Transverse colon (tissue), 4 donors: ENCODE measurements around the gene PIGX. TPM values are rescaled to one million over a fixed set of nuclear protein-coding genes. Genes with fewer than 3 reads are reported as not detected.

Experiments used
- DNase-seq: peaks from one replicate; pipeline ENCODE4 v3.0.0-alpha.2; 2019
- H3K27ac ChIP-seq, 4 donors: fragments of 200-600 bp; sonication (generic); 2 replicates each; pipeline ENCODE4 v1.5.1; 2016 to 2018; ENCODE audit warnings: inconsistent platforms in 4 of 4
- H3K27me3 ChIP-seq: fragments of 200-600 bp; sonication (generic); 2 replicates; pipeline ENCODE4 v1.5.1; 2017; ENCODE audit warnings: inconsistent platforms
- H3K36me3 ChIP-seq, 4 donors: fragments of 200-600 bp; sonication (generic); 2 replicates each; pipeline ENCODE4 v1.5.1; 2017 to 2019; ENCODE audit warnings: inconsistent platforms in 4 of 4
- H3K4me1 ChIP-seq, 4 donors: fragments of 200-600 bp; sonication (generic); 2 replicates each; pipeline ENCODE4 v1.5.1; 2017 to 2020; ENCODE audit warnings: inconsistent platforms in 4 of 4
- H3K4me3 ChIP-seq, 4 donors: fragments of 200-600 bp; sonication (generic); 1 replicate in 1 of 4; 2 replicates in 3 of 4; pipeline versions ENCODE4 v1.5.1 to v1.6.1; 2017 to 2019; ENCODE audit warnings: inconsistent platforms in 4 of 4
- H3K9me3 ChIP-seq, 2 donors: fragments of 200-600 bp; sonication (generic); 2 replicates each; pipeline ENCODE4 v1.5.1; 2017 to 2019; ENCODE audit warnings: inconsistent platforms in 2 of 2
- EP300 ChIP-seq: sonication (generic); formaldehyde crosslinking; IDR thresholded peaks from one replicate; pipeline ENCODE4 v1.6.1; 2017; ENCODE audit warnings: antibody characterized with exemption, low read depth
- POLR2A ChIP-seq: fragments of 450-650 bp; IDR thresholded peaks from one replicate; pipeline ENCODE4 v1.6.1; 2016; ENCODE audit warnings: antibody characterized with exemption, mild to moderate bottlenecking, moderate library complexity
- POLR2AphosphoS5 ChIP-seq, 3 donors: sonication (generic); formaldehyde crosslinking; IDR thresholded peaks; one replicate each; pipeline ENCODE4 v1.6.1; 2016; ENCODE audit warnings: antibody characterized with exemption in 3 of 3
- WGBS, 2 donors: methylation state at CpG; one replicate each; pipeline ENCODE4 v1.1.5; 2018; ENCODE audit warnings: low coverage in 1 of 2; 5-methylcytosine and 5-hydroxymethylcytosine counted together
- in situ Hi-C, 4 donors: fragments of 200-750 bp; cut with MboI; loops; one replicate each; pipeline versions ENCODE4 v1.15.0 to v1.15.1; 2017; ENCODE audit warnings: low sequenced_read_pairs in 3 of 4, low pct_ligation_motif_present in 1 of 4, low pct_unique_long_range_greater_than_20kb in 1 of 4
- intact Hi-C: fragments of 100-400 bp; cut with DNase I; formaldehyde crosslinking; loops from one replicate; pipeline ENCODE4 v1.15.1; 2023; ENCODE audit warnings: low total_unique reads
- total RNA-seq, 4 donors: library from RNA; depleted of rRNA; stranded (reverse); fragments of >200 nt; gene quantifications; one replicate each; pipeline ENCODE4 v1.1.0, GENCODE V29; 2016
- TF ChIP-seq, protein P1 (sequence below), 5 experiments: fragments of 200-600 bp in 3 of 5; fragments of 450-650 bp in 2 of 5; sonication (generic) in 3 of 5; IDR thresholded peaks; 1 replicate in 2 of 5; 2 replicates in 3 of 5; pipeline ENCODE4 v1.5.1; 2016 to 2017; ENCODE audit warnings: antibody characterized with exemption in 5 of 5, inconsistent platforms in 3 of 5, mild to moderate bottlenecking in 2 of 5, moderate library complexity in 1 of 5

Gene PIGX
- total RNA-seq, result 10 to 100 TPM in 3 of 4 donors, 1 to 10 TPM in 1; 4.0 to 36.3 (median 23.6) TPM

DNA sequence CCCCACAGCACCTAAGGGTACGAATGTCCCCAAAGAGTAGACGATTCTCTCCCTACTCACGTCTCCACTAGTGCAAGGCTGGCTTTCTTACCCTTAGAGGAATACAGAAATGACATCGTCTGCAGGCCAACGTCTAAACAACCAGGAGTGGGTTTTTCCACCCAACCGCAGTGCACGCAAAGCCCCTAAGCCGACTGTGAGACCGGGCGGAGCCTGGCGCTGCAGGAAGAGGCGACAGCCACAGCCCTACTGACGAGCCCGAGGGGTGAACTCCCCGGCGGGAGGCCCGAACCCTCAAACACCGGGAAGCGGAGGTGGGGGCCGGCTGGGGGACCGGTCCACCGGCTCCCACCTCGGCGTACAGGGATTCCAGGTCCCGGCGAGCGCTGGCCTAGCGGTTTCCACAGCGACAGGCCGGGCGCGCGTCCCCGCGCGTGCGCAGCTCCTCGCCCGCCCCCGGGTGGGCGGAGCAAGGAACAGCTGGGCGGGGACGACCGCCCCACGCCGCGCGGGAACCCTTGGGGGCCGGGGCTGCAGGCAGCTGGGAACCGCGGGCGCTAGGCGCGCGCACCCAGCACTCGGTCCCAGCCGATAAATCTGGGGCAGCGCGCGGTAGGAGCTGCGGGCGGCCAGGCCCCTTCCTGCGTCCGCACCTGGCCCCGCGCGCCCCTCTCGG lies at the start of gene PIGX, which contains the start of gene CEP19:
Gene PIGX (plus strand): TSS at position 540 of the 676 bp plus-strand sequence.
Gene CEP19 (minus strand): TSS at position 413 of the 676 bp plus-strand sequence. CDS start 3,593 bp downstream, outside the sequence.
- in situ Hi-C loops (no loop called here), intact Hi-C loops (no loop called here)
- peak; percentile 87 for DNase-seq
- WGBS, 2 donors, result 1% methylated on average over 27 of the region's 68 CpGs; no CpG with 5 or more reads in 1 of the 2 donors
- no peaks in the 10 kb centered on the region for H3K36me3 ChIP-seq
- H3K27me3 ChIP-seq, result no peaks in the 10 kb centered on the region
- no peaks in the 10 kb centered on the region for H3K9me3 ChIP-seq
- TF ChIP-seq, protein P1, sequence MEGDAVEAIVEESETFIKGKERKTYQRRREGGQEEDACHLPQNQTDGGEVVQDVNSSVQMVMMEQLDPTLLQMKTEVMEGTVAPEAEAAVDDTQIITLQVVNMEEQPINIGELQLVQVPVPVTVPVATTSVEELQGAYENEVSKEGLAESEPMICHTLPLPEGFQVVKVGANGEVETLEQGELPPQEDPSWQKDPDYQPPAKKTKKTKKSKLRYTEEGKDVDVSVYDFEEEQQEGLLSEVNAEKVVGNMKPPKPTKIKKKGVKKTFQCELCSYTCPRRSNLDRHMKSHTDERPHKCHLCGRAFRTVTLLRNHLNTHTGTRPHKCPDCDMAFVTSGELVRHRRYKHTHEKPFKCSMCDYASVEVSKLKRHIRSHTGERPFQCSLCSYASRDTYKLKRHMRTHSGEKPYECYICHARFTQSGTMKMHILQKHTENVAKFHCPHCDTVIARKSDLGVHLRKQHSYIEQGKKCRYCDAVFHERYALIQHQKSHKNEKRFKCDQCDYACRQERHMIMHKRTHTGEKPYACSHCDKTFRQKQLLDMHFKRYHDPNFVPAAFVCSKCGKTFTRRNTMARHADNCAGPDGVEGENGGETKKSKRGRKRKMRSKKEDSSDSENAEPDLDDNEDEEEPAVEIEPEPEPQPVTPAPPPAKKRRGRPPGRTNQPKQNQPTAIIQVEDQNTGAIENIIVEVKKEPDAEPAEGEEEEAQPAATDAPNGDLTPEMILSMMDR (IDR thresholded peaks at IDR 0.05), result peak in 2 of 5 experiments; percentile 16 to 40
- peak; percentile 40 for TF ChIP-seq POLR2A
- TF ChIP-seq POLR2AphosphoS5 (IDR thresholded peaks at IDR 0.05), result peak; percentile 63 to 82 (median 81)
- TF ChIP-seq EP300, result no peak
- peak within 1 kb of the TSS; percentile 92 to 96 (median 96) for H3K27ac ChIP-seq
- H3K4me1 ChIP-seq, result peaks cover 4 to 19% (median 16%) of the 10 kb centered on the region in 4 donors
- H3K4me3 ChIP-seq, result peak within 1 kb of the TSS; percentile 64 to 77 (median 70)

DNA sequence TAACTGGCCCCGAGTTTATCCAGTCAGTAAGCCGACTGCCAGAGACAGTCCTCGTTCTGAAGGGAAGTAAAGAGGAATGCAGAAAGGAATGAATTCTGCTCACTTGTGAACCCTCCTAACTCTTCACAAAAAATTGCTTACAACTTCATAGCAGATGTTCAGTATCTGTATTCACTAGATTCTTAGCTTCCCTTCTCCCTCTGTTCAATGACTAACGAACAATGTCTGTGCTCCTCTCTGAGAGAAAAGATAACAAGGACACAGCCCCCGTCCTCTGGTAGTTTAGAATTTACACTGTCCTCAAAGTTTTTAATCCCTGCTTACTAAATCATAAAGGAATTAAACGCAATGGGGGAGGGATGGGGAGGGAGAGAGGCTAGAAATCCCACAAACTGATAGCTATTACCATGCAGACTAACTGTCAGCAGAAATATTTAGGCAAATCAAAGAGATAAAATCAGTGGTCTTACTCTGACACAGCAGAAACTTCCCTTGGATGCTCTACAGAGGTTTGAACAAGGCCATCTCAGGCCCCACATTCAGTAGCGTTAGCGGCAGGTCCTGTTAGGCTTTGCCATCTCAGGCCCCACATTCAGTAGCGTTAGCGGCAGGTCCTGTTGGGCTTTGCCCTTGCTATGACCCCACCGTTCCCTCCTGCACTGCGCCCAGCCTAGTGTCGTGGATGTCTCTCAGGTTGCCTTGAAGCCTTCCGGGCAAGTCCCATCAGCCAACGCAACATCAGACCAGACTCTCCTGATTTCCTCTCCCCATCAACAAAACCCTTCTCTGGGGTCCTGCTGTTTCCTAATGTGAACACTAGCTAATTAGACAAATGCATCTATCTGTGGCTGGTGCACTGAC lies 49.2 kb upstream of the PIGX start:
- no peak for DNase-seq
- H3K9me3 ChIP-seq, result no peaks in the 10 kb centered on the region
- H3K4me3 ChIP-seq, result no peak overlapping the region
- TF ChIP-seq, protein P1 (IDR thresholded peaks at IDR 0.05), result no peak
- TF ChIP-seq POLR2AphosphoS5 (IDR thresholded peaks at IDR 0.05) (no peak), EP300 (no peak), POLR2A (no peak)
- intact Hi-C loops (no loop called here), in situ Hi-C loops (no loop called here)
- 55 to 72% methylated on average over 2 to 15 of the region's 15 CpGs for WGBS, 2 donors
- no peaks in the 10 kb centered on the region for H3K4me1 ChIP-seq
- no peaks in the 10 kb centered on the region for H3K36me3 ChIP-seq
- H3K27me3 ChIP-seq, result no peaks in the 10 kb centered on the region
- H3K27ac ChIP-seq, result no peak overlapping the region

DNA sequence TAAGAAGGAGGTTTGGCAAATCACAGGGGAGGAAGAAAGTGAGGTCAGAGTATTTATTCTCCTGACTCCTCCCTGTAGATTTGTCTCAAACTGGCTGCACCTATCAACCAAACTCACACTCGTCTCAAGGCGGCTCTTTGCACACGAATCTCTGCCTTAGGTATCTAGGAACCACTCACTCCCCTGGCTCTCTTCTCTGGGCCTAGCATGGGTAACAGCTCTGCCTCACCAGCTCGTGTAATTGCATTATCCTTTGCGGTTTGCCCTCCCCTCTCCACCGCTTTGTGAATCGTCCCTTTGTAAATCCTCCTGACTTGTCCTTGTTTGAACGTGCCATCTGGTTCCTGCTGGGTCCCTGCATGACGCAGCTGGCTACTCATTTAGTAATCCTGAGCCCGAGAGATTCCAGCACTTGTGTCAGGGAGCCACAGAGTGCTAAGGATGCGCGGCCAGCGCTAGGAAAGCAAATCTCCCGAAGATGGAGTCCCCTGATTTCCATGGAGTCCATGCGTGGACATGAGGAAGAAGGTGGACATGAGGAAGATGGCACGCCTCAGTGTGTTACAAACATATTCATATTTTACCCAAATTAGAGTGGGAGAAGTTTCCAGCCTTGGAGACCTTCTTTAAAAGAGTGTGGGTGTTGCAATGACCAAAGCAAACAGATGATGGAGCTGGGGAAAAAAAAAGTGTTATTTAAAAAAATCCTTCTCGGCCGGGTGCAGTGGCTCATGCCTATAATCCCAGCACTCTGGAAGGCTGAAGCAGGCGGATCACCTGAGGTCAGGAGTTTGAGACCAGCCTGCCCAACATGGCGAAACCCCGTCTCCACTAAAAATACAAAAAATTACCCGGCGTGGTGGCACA lies 45.9 kb upstream of the PIGX start:
- 57 to 68% methylated on average over 5 to 23 of the region's 23 CpGs for WGBS, 2 donors
- no peak overlapping the region for H3K27ac ChIP-seq
- intact Hi-C loops, result no loop called here
- no peaks in the 10 kb centered on the region for H3K9me3 ChIP-seq
- no peaks in the 10 kb centered on the region for H3K27me3 ChIP-seq
- DNase-seq, result no peak
- no peak overlapping the region for H3K4me3 ChIP-seq
- in situ Hi-C loops, result no loop called here
- H3K36me3 ChIP-seq, result no peaks in the 10 kb centered on the region
- no peaks in the 10 kb centered on the region for H3K4me1 ChIP-seq
- TF ChIP-seq POLR2AphosphoS5 (IDR thresholded peaks at IDR 0.05), result no peak
- TF ChIP-seq EP300, result no peak
- TF ChIP-seq, protein P1 (IDR thresholded peaks at IDR 0.05), result no peak
- no peak for TF ChIP-seq POLR2A
